Transverse colon (tissue), 3 donors: ENCODE measurements around the gene SSRP1.

ENCODE experiments used
- CTCF ChIP-seq, 5 experiments: fragments of 200-600 bp in 3 of 5; fragments of 450-650 bp in 2 of 5; sonication (generic) in 3 of 5; IDR thresholded peaks; 1 replicate in 2 of 5; 2 replicates in 3 of 5; pipeline ENCODE4 v1.5.1; 2016 to 2017; ENCODE audit warnings: antibody characterized with exemption in 5 of 5, inconsistent platforms in 3 of 5, mild to moderate bottlenecking in 2 of 5, moderate library complexity in 1 of 5
- POLR2A ChIP-seq: fragments of 450-650 bp; IDR thresholded peaks from one replicate; pipeline ENCODE4 v1.6.1; 2016; ENCODE audit warnings: antibody characterized with exemption, mild to moderate bottlenecking, moderate library complexity

- TF ChIP-seq POLR2A (no peak), CTCF (IDR thresholded peaks at IDR 0.05) (no peak)
These were observed 11.6 kb upstream of the SSRP1 start for GRCh38 chr11:57347336-57347735.
